ENCODE results near the gene ADAR. TPM values are rescaled to one million over a fixed set of nuclear protein-coding genes. Genes with fewer than 3 reads are reported as not detected.

Gene ADAR
- polyA plus RNA-seq, 1 donor (not counting 4 experiments of a cell fraction or from before 2014, with no cell fraction given), result 148 TPM

DNA sequence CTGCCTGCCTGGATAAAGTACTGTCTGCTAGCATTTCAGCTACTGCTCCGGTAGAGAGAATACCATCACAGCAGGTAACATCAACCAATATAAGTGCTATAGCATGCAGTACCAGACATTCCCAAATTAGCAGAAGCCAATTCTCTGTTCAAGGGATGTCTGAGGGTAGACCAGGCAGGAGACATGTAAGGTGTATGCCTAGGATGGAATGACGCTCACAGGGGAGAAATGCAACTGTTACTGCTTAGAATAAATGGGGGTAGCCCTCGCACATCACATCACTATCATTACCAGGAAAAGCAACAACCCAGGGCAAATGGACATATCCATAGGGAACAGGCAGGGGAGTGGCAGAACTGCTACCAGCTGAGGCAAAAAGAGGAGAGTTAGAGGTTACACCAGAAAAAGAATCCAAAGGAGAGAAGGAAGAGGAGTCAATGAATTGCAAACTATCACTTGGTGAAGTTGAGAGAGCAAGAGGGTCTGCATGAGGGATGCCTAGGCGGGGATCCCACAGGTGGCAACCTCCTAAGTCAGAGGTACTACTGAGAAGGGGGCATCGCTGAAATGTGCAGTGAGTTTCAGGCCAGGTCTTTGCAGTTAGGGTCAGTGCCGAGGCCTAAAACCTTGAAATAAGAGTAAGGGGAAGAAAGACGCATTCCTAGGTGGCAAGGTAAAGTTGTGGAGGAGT lies 50.6 kb downstream of the ADAR start:
- peaks cover 28% of the 10 kb centered on the region for H3K79me2 ChIP-seq (ENCODE audit: control insufficient read depth, insufficient read depth, low read length)
- no peak for FAIRE-seq
- dilution Hi-C loops (cut with MboI; ENCODE audit: extremely low pct_ligation_motif_present, low sequenced_read_pairs), result no loop called here
- peak overlapping the region; percentile 83 for H3K4me2 ChIP-seq (ENCODE audit: control insufficient read depth, extremely low read depth, insufficient read depth, low read depth, low read length)
- no peaks in the 10 kb centered on the region for H3K9me1 ChIP-seq (ENCODE audit: control insufficient read depth, extremely low read depth, insufficient read depth, low read length)
- H2AFZ ChIP-seq (ENCODE audit: control insufficient read depth, low read length), result no peak overlapping the region
- peak overlapping the region; percentile 47 to 80 (median 61) for H3K4me3 ChIP-seq (ENCODE audit: control insufficient read depth in 2 of 3, extremely low read depth in 1 of 3, insufficient read depth in 2 of 3, low read depth in 1 of 3, low read length in 3 of 3)
- peaks cover 2% of the 10 kb centered on the region for H4K20me1 ChIP-seq (ENCODE audit: control insufficient read depth, extremely low read depth, insufficient read depth, low read length)
- peaks cover 19 to 32% of the 10 kb centered on the region in 2 experiments for H3K36me3 ChIP-seq (ENCODE audit: control insufficient read depth in 2 of 2, extremely low read depth in 1 of 2, insufficient read depth in 2 of 2, low read length in 2 of 2)
- DNase-seq (ENCODE audit: low read depth, low spot score), result no peak
- TF ChIP-seq, protein P1, sequence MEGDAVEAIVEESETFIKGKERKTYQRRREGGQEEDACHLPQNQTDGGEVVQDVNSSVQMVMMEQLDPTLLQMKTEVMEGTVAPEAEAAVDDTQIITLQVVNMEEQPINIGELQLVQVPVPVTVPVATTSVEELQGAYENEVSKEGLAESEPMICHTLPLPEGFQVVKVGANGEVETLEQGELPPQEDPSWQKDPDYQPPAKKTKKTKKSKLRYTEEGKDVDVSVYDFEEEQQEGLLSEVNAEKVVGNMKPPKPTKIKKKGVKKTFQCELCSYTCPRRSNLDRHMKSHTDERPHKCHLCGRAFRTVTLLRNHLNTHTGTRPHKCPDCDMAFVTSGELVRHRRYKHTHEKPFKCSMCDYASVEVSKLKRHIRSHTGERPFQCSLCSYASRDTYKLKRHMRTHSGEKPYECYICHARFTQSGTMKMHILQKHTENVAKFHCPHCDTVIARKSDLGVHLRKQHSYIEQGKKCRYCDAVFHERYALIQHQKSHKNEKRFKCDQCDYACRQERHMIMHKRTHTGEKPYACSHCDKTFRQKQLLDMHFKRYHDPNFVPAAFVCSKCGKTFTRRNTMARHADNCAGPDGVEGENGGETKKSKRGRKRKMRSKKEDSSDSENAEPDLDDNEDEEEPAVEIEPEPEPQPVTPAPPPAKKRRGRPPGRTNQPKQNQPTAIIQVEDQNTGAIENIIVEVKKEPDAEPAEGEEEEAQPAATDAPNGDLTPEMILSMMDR (optimal IDR thresholded peaks at IDR 0.05 in 1 of 3, IDR thresholded peaks at IDR 0.05 in 1 of 3, conservative IDR thresholded peaks at IDR 0.05 in 1 of 3; ENCODE audit: extremely low read depth in 1 of 3, insufficient read depth in 2 of 3, low read length in 3 of 3), result no peak
- no peak for TF ChIP-seq EZH2 (IDR thresholded peaks at IDR 0.05; ENCODE audit: low read length)
- H3K9me3 ChIP-seq (ENCODE audit: control insufficient read depth, low read depth, low read length), result no peaks in the 10 kb centered on the region
- peak overlapping the region; percentile 82 for H3K9ac ChIP-seq (ENCODE audit: control insufficient read depth, extremely low read depth, insufficient read depth, low read length)
- H3K27ac ChIP-seq (ENCODE audit: control insufficient read depth, insufficient read depth, low read length), result peak overlapping the region; percentile 67
- H3K4me1 ChIP-seq (ENCODE audit: control insufficient read depth, extremely low read depth, insufficient read depth, low read length), result peaks cover 23% of the 10 kb centered on the region
- H3K27me3 ChIP-seq (ENCODE audit: control insufficient read depth, extremely low read depth, insufficient read depth, low read length), result no peaks in the 10 kb centered on the region

DNA sequence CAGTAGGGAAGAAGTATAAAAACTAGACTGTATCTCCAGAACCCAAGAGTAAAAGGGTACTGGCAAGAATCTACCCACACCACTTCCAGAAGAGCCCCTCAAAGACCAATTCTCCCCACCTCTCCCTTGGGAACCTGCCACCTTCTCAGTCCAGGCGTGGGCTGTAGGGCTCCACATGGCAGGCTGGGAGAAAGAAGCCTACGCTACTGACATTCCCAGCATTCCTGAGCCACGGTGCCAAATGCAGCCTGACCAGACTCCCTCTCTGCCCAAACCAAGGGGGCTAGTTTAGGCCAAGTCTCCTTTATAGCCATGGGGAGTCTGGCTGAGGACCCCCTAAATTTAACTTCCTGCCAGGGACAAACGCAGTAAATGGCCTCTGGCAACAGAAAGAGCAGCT lies 51.6 kb downstream of the ADAR start:
- Histone ChIP-seq H3K4me2 (ENCODE audit: control insufficient read depth, extremely low read depth, insufficient read depth, low read depth, low read length) (peak overlapping the region; percentile 83), H3K4me3 (ENCODE audit: control insufficient read depth in 2 of 3, extremely low read depth in 1 of 3, insufficient read depth in 2 of 3, low read depth in 1 of 3, low read length in 3 of 3) (peak overlapping the region; percentile 47 to 80 (median 61)), H2AFZ (ENCODE audit: control insufficient read depth, low read length) (no peak overlapping the region), H3K27me3 (ENCODE audit: control insufficient read depth, extremely low read depth, insufficient read depth, low read length) (no peaks in the 10 kb centered on the region), H3K79me2 (ENCODE audit: control insufficient read depth, insufficient read depth, low read length) (peaks cover 28% of the 10 kb centered on the region), H4K20me1 (ENCODE audit: control insufficient read depth, extremely low read depth, insufficient read depth, low read length) (peaks cover 2% of the 10 kb centered on the region), H3K36me3 (ENCODE audit: control insufficient read depth in 2 of 2, extremely low read depth in 1 of 2, insufficient read depth in 2 of 2, low read length in 2 of 2) (peaks cover 27 to 42% of the 10 kb centered on the region in 2 experiments), H3K9ac (ENCODE audit: control insufficient read depth, extremely low read depth, insufficient read depth, low read length) (peak overlapping the region; percentile 82), H3K9me3 (ENCODE audit: control insufficient read depth, low read depth, low read length) (no peaks in the 10 kb centered on the region), H3K9me1 (ENCODE audit: control insufficient read depth, extremely low read depth, insufficient read depth, low read length) (no peaks in the 10 kb centered on the region), H3K4me1 (ENCODE audit: control insufficient read depth, extremely low read depth, insufficient read depth, low read length) (peaks cover 23% of the 10 kb centered on the region), H3K27ac (ENCODE audit: control insufficient read depth, insufficient read depth, low read length) (no peak overlapping the region)
- DNase-seq (ENCODE audit: low read depth, low spot score) (no peak), FAIRE-seq (no peak)
- TF ChIP-seq, protein P1 (optimal IDR thresholded peaks at IDR 0.05 in 1 of 3, IDR thresholded peaks at IDR 0.05 in 1 of 3, conservative IDR thresholded peaks at IDR 0.05 in 1 of 3; ENCODE audit: extremely low read depth in 1 of 3, insufficient read depth in 2 of 3, low read length in 3 of 3), result no peak
- TF ChIP-seq EZH2 (IDR thresholded peaks at IDR 0.05; ENCODE audit: low read length), result no peak
- dilution Hi-C loops (cut with MboI; ENCODE audit: extremely low pct_ligation_motif_present, low sequenced_read_pairs), result no loop called here
